Coronary artery (tissue), 2 donors: ENCODE measurements around the gene FHIP1A.

Experiments
- DNase-seq: peaks from one replicate; pipeline ENCODE4 v3.0.0-alpha.2; 2017; ENCODE audit warnings: low spot score
- H3K27ac ChIP-seq, 2 donors: fragments of 200-600 bp; sonication (generic); one replicate each; pipeline ENCODE4 v1.5.1; 2016 to 2019
- H3K4me3 ChIP-seq: fragments of 200-600 bp; sonication (generic); 2 replicates; pipeline ENCODE4 v1.5.1; 2016; ENCODE audit warnings: mild to moderate bottlenecking, moderate library complexity
- TF ChIP-seq, protein P1 (sequence below): fragments of 200-600 bp; sonication (generic); IDR thresholded peaks from one replicate; pipeline ENCODE4 v1.5.1; 2019; ENCODE audit warnings: antibody characterized with exemption

Gene FHIP1A

DNA sequence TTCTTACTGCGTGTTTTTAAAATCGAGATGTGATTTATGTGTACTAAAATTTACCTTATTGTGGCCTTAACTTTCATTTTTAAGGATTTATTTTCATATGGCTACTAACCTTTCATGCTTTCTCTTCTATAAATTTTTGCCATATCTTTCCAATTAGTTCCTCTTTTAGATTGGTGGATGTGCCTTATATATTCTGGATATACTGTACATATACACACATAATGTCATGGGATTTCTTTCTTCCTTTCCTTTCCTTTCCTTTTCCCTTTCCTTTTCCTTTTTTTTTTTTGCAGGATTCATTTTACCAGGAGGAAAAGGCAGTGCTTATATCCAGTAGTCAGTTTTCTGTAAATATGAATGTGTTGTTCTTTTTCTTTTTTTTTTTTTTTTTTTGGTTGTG is 37.2 kb downstream of the FHIP1A start:
- no peak overlapping the region for H3K27ac ChIP-seq
- TF ChIP-seq, protein P1, sequence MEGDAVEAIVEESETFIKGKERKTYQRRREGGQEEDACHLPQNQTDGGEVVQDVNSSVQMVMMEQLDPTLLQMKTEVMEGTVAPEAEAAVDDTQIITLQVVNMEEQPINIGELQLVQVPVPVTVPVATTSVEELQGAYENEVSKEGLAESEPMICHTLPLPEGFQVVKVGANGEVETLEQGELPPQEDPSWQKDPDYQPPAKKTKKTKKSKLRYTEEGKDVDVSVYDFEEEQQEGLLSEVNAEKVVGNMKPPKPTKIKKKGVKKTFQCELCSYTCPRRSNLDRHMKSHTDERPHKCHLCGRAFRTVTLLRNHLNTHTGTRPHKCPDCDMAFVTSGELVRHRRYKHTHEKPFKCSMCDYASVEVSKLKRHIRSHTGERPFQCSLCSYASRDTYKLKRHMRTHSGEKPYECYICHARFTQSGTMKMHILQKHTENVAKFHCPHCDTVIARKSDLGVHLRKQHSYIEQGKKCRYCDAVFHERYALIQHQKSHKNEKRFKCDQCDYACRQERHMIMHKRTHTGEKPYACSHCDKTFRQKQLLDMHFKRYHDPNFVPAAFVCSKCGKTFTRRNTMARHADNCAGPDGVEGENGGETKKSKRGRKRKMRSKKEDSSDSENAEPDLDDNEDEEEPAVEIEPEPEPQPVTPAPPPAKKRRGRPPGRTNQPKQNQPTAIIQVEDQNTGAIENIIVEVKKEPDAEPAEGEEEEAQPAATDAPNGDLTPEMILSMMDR = no peak
- no peak for DNase-seq
- no peak overlapping the region for H3K4me3 ChIP-seq

DNA sequence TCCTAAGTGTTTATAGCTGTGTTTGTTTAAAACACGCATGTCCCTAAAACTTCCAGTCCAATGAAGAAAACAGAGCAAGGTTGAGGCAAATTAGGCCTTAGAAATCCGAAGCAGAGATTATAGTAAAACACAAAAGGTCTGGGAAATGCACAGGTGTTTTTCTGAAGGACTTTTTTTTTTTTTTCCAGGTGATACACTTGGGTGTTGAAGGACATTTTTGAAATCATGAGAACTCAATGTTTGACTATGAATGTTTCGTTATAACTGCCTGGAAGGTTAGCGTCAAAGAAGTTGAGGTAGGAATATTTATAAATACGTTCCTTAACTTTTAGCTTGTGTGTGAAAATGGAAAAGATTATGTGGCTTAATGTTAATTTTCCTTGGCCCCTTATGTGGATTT is 45.5 kb downstream of the FHIP1A start:
- no peak for DNase-seq
- no peak overlapping the region for H3K27ac ChIP-seq
- TF ChIP-seq, protein P1 = no peak
- no peak overlapping the region for H3K4me3 ChIP-seq

GRCh38 chr4:151455212-151455611 is 46.2 kb downstream of the FHIP1A start:
- Histone ChIP-seq H3K27ac (no peak overlapping the region), H3K4me3 (no peak overlapping the region)
- no peak for DNase-seq
- TF ChIP-seq, protein P1 = no peak

DNA sequence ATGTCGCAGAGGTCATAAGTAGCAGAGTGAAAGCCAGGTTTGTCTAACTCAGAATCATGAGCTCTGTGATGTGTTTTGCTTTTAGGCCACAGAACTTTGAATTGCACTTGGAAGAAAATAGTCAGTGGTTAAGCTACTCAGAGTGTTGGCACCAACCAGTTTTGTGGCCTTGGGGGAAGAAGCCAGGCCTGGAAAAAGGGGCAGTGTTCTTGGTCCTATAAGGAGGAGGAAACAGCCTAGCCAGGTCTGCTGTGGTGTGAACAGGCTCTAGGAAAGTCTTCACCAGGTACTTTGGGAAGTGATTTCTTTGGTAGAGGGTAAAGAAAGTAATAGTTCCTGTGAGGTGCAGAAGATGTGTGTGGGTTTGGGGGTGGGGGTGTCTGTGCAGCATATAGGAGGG is 49.2 kb downstream of the FHIP1A start:
- TF ChIP-seq, protein P1 = no peak
- H3K4me3 ChIP-seq = no peak overlapping the region
- H3K27ac ChIP-seq = no peak overlapping the region
- no peak for DNase-seq
